K562 (cell line): Measurements from ENCODE around the gene SUMF2. TPM values are rescaled to one million over a fixed set of nuclear protein-coding genes. Genes with fewer than 3 reads are reported as not detected.

Experiments
- BCLAF1 ChIP-seq, 2 experiments: fragments of 450-650 bp in 1 of 2; IDR thresholded peaks; 2 replicates each; pipeline ENCODE4 v1.6.1; 2011 to 2017; ENCODE audit warnings: low read depth in 2 of 2, antibody characterized with exemption in 1 of 2, borderline replicate concordance in 1 of 2, low read length in 1 of 2, mild to moderate bottlenecking in 1 of 2, mixed read lengths in 1 of 2; ENCODE audit not compliant: control insufficient read depth in 1 of 2
- BHLHE40 ChIP-seq: IDR thresholded peaks from 2 replicates; pipeline ENCODE4 v1.6.1; 2011; ENCODE audit warnings: low read length, improper control_type of control experiment
- C11orf30 ChIP-seq: fragments of 450-650 bp; IDR thresholded peaks from 2 replicates; pipeline ENCODE4 v1.6.1; 2016; ENCODE audit warnings: low read depth, mild to moderate bottlenecking
- CGGBP1 ChIP-seq: fragments of 250-450 bp; sonication (Bioruptor Pico); IDR thresholded peaks from 2 replicates; pipeline ENCODE4 v1.9.0; 2021; ENCODE audit warnings: mild to moderate bottlenecking
- E2F1 ChIP-seq: sonication (generic); formaldehyde crosslinking; IDR thresholded peaks from 2 replicates; pipeline ENCODE4 v1.8.1; 2023; ENCODE audit warnings: mild to moderate bottlenecking, missing genetic modification reagents, moderate library complexity
- ETV6 ChIP-seq, 3 experiments: fragments of 150-350 bp in 1 of 3; sonication (generic) in 1 of 3; formaldehyde crosslinking in 1 of 3; IDR thresholded peaks; 2 replicates each; pipeline versions ENCODE4 v1.6.1 to v1.8.0; 2014 to 2022; ENCODE audit warnings: borderline replicate concordance in 2 of 3, low read depth in 2 of 3, antibody characterized with exemption in 1 of 3, low read length in 1 of 3, mild to moderate bottlenecking in 1 of 3, missing genetic modification reagents in 1 of 3
- HMGXB4 ChIP-seq: sonication (generic); formaldehyde crosslinking; IDR thresholded peaks from 2 replicates; pipeline ENCODE4 v1.8.1; 2023; ENCODE audit warnings: mild to moderate bottlenecking, missing genetic modification reagents
- HNRNPH1 ChIP-seq: fragments of 200-400 bp; formaldehyde crosslinking; optimal IDR thresholded peaks from 2 replicates; pipeline ENCODE3; 2017; ENCODE audit warnings: low read depth, mild to moderate bottlenecking, low read length, moderate library complexity
- MTA1 ChIP-seq: fragments of 450-650 bp; IDR thresholded peaks from 2 replicates; pipeline ENCODE4 v1.6.1; 2017; ENCODE audit warnings: borderline replicate concordance
- NR2F6 ChIP-seq: fragments of 450-650 bp; formaldehyde crosslinking; IDR thresholded peaks from 2 replicates; pipeline ENCODE4 v1.4.0; 2020; ENCODE audit warnings: mild to moderate bottlenecking
- POLR2AphosphoS5 ChIP-seq: IDR thresholded peaks from 2 replicates; pipeline ENCODE4 v1.6.1; 2011; ENCODE audit warnings: mild to moderate bottlenecking, low read depth, low read length, moderate library complexity; ENCODE audit not compliant: control insufficient read depth, insufficient read depth
- POLR2G ChIP-seq: fragments of 200-400 bp; formaldehyde crosslinking; IDR thresholded peaks from 2 replicates; pipeline ENCODE4 v1.6.1; 2017; ENCODE audit warnings: low read depth, mild to moderate bottlenecking, antibody characterized with exemption, low read length, moderate library complexity
- SFPQ ChIP-seq: fragments of 200-400 bp; formaldehyde crosslinking; IDR thresholded peaks from 2 replicates; pipeline ENCODE4 v1.6.1; 2017; ENCODE audit warnings: mild to moderate bottlenecking, low read depth, low read length, moderate library complexity
- SRSF9 ChIP-seq: fragments of 200-400 bp; formaldehyde crosslinking; IDR thresholded peaks from 2 replicates; pipeline ENCODE4 v1.6.1; 2017; ENCODE audit warnings: low read depth, low read length, borderline replicate concordance
- ZNF124 ChIP-seq: sonication (generic); formaldehyde crosslinking; IDR thresholded peaks from 2 replicates; pipeline ENCODE4 v1.8.1; 2022; ENCODE audit warnings: missing genetic modification reagents
- polyA plus RNA-seq, 8 experiments: library from polyadenylated mRNA; depleted of rRNA in 4 of 8; stranded (reverse) in 5 of 8; unstranded in 3 of 8; fragments of >200 nt; fragmentation: Nextera tagmentation in 2 of 8; fragmentation: Illumina TruSeq in 1 of 8; extraction: Ambion mirVana in 2 of 8; extraction: Trizol in 1 of 8; gene quantifications; 2 replicates each; pipeline versions ENCODE4 v1.2.1 to v1.2.3, GENCODE V29; 2011 to 2014; ENCODE audit warnings: inconsistent platforms in 1 of 8, missing spikeins in 1 of 8
- total RNA-seq, 7 experiments: library from RNA; depleted of rRNA in 6 of 7; stranded (reverse); fragments of >200 nt in 6 of 7; fragmentation: Illumina TruSeq in 2 of 7; extraction: Trizol in 2 of 7; gene quantifications; 2 replicates each; pipeline versions ENCODE4 v1.2.1 to v1.2.3, GENCODE V29; 2011 to 2021; ENCODE audit warnings: low replicate concordance in 1 of 7

The SUMF2 gene
- total and polyA plus RNA-seq, 9 of the 15 experiments (the other 6 are each of a cell fraction or from before 2014, with no cell fraction given), result 39.0 to 113 (median 67.7) TPM

DNA sequence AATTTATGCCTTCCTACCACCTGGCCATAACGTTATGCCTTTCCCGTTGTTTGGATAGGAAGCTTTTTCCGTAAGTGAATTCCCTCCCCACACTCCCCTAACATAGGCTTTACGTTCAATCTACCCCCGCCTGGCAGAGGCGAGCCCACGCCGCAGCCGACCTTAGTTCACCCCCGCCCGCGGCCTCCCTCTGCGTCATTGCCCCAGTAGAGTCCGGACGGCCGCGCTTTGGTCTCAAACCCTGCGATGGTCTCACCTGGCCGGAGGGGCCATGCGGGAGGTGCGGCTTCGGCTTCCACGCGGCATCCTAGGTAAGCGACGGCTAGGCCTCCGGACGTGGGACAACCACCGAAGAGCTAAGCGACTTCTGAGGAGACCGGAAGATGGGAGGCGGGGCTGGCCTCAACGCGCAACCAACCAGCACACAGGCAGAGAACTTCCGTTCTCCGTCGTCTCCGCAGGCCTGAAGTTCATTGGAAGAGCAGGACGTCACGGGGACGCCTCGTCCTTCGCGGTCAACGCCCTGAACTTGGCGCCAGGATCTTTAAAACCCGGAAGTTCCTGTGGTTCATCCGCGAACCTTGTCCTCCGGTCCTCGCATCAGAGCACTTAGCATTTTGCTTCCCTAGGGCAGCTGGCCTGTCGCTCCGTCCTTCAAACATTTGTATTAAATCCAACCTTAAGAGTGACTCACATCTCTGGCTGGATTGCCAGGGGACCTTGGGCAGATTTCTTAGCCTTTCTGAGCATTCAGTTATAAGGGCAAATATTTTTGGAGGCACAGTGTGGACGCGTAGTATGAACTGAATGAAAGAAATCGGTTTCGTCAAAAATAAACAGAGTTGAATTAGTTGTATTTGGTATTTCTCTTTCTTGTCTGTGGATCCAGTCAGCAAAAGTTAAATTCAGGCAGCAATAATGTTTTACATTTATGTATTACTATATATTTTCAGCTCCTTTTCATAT, 42.3 kb downstream of the SUMF2 start, which contains the start of gene CHCHD2 (continued):
- TF ChIP-seq BCLAF1 (IDR thresholded peaks at IDR 0.05; ENCODE audit: borderline replicate concordance in 1 of 2, control insufficient read depth in 1 of 2, low read depth in 2 of 2, low read length in 1 of 2) (no peak), E2F1 (peak; percentile 90), ZNF124 (CRISPR knock-in tag) (no peak), MTA1 (no peak), HNRNPH1 (no peak), CGGBP1 (CRISPR knock-in tag) (no peak), POLR2AphosphoS5 (peak; percentile 86), SFPQ (no peak), C11orf30 (peak; percentile 64), ETV6 (IDR thresholded peaks at IDR 0.05; ENCODE audit: borderline replicate concordance in 1 of 2, low read depth in 2 of 2, low read length in 1 of 2) (no peak), ETV6 (CRISPR knock-in tag; IDR thresholded peaks at IDR 0.05; ENCODE audit: borderline replicate concordance) (no peak), NR2F6 (CRISPR knock-in tag) (no peak), HMGXB4 (CRISPR knock-in tag) (no peak), POLR2G (peak; percentile 96), SRSF9 (no peak), BHLHE40 (no peak; the same call in 1 of the 2 replicates)
